Ectodermal cell (in vitro differentiated cells): Measurements from ENCODE around the gene TRABD2A.

ENCODE experiments used
- H3K27ac ChIP-seq: 2 replicates; pipeline ENCODE4 v1.7.0; 2013; ENCODE audit warnings: mild to moderate bottlenecking, low read depth, low read length; ENCODE audit not compliant: insufficient read depth, poor library complexity, severe bottlenecking
- H3K27me3 ChIP-seq: 2 replicates; pipeline ENCODE4 v1.7.0; 2013; ENCODE audit warnings: mild to moderate bottlenecking, low read length; ENCODE audit not compliant: insufficient read depth, control insufficient read depth, poor library complexity, severe bottlenecking
- H3K36me3 ChIP-seq: one replicate; pipeline ENCODE4 v1.7.0; 2013; ENCODE audit warnings: low read length; ENCODE audit not compliant: control insufficient read depth, insufficient read depth
- H3K4me1 ChIP-seq: one replicate; pipeline ENCODE4 v1.7.0; 2013; ENCODE audit warnings: low read length; ENCODE audit not compliant: control insufficient read depth, insufficient read depth
- H3K4me3 ChIP-seq: 2 replicates; pipeline ENCODE4 v1.7.0; 2013; ENCODE audit warnings: low read depth, low read length, control low read depth; ENCODE audit not compliant: insufficient read depth
- H3K9me3 ChIP-seq: 2 replicates; pipeline ENCODE4 v1.7.0; 2013; ENCODE audit warnings: mild to moderate bottlenecking, low read length, moderate library complexity; ENCODE audit not compliant: control insufficient read depth
- WGBS, 2 experiments: methylation state at CpG; one replicate each; pipeline ENCODE4 v1.1.7; 2013; ENCODE audit warnings: missing lambda C conversion rate in 2 of 2; 5-methylcytosine and 5-hydroxymethylcytosine counted together

The TRABD2A gene

GRCh38 chr2:84891355-84892010 lies 10.6 kb upstream of the TRABD2A start:
- Histone ChIP-seq H3K36me3 (no peaks in the 10 kb centered on the region), H3K4me3 (no peak overlapping the region), H3K27me3 (no peaks in the 10 kb centered on the region), H3K4me1 (no peaks in the 10 kb centered on the region), H3K9me3 (no peaks in the 10 kb centered on the region), H3K27ac (no peak overlapping the region)
- 93 to 96% methylated on average over 12 of the region's 12 CpGs for WGBS, 2 experiments

GRCh38 chr2:84889332-84889731 lies 8.4 kb upstream of the TRABD2A start:
- no peaks in the 10 kb centered on the region for H3K36me3 ChIP-seq
- H3K27me3 ChIP-seq = no peaks in the 10 kb centered on the region
- H3K4me3 ChIP-seq = no peak overlapping the region
- WGBS, 2 experiments = 84 to 92% methylated on average over 2 of the region's 2 CpGs
- no peak overlapping the region for H3K27ac ChIP-seq
- H3K9me3 ChIP-seq = no peaks in the 10 kb centered on the region
- no peaks in the 10 kb centered on the region for H3K4me1 ChIP-seq

- H3K4me3 ChIP-seq = no peak overlapping the region
- WGBS, 2 experiments = 90 to 91% methylated on average over 6 of the region's 6 CpGs
- peaks cover 4% of the 10 kb centered on the region for H3K27me3 ChIP-seq
- H3K4me1 ChIP-seq = no peaks in the 10 kb centered on the region
- no peaks in the 10 kb centered on the region for H3K36me3 ChIP-seq
- H3K27ac ChIP-seq = no peak overlapping the region
- H3K9me3 ChIP-seq = no peaks in the 10 kb centered on the region
These were observed 7.8 kb upstream of the TRABD2A start for GRCh38 chr2:84888401-84889276.

GRCh38 chr2:84886791-84887190 lies 5.9 kb upstream of the TRABD2A start:
- WGBS, 2 experiments = 91 to 93% methylated on average over 6 of the region's 6 CpGs
- Histone ChIP-seq H3K4me3 (no peak overlapping the region), H3K9me3 (no peaks in the 10 kb centered on the region), H3K4me1 (no peaks in the 10 kb centered on the region), H3K27me3 (peaks cover 22% of the 10 kb centered on the region), H3K27ac (no peak overlapping the region), H3K36me3 (no peaks in the 10 kb centered on the region)

GRCh38 chr2:84885111-84885510 lies 4.2 kb upstream of the TRABD2A start:
- Histone ChIP-seq H3K27me3 (peaks cover 39% of the 10 kb centered on the region), H3K36me3 (no peaks in the 10 kb centered on the region), H3K27ac (no peak overlapping the region), H3K4me1 (no peaks in the 10 kb centered on the region), H3K9me3 (no peaks in the 10 kb centered on the region), H3K4me3 (no peak overlapping the region)
- WGBS, 2 experiments = 93 to 97% methylated on average over 2 of the region's 2 CpGs

- Histone ChIP-seq H3K36me3 (no peaks in the 10 kb centered on the region), H3K27me3 (peaks cover 46% of the 10 kb centered on the region), H3K4me1 (no peaks in the 10 kb centered on the region), H3K4me3 (no peak overlapping the region), H3K9me3 (no peaks in the 10 kb centered on the region), H3K27ac (no peak overlapping the region)
These were observed 3.6 kb upstream of the TRABD2A start for GRCh38 chr2:84884449-84884848.

- Histone ChIP-seq H3K4me1 (no peaks in the 10 kb centered on the region), H3K27me3 (peaks cover 60% of the 10 kb centered on the region), H3K4me3 (no peak overlapping the region), H3K27ac (no peak overlapping the region), H3K9me3 (no peaks in the 10 kb centered on the region), H3K36me3 (no peaks in the 10 kb centered on the region)
- 79 to 89% methylated on average over 3 of the region's 4 CpGs for WGBS, 2 experiments
These were observed 2.1 kb upstream of the TRABD2A start for GRCh38 chr2:84882775-84883550.

GRCh38 chr2:84882414-84882738 lies 1.5 kb upstream of the TRABD2A start:
- Histone ChIP-seq H3K27me3 (peaks cover 66% of the 10 kb centered on the region), H3K4me3 (no peak overlapping the region)

GRCh38 chr2:84881581-84882413 lies 913 bp upstream of the TRABD2A start:
- H3K27me3 ChIP-seq = peaks cover 71% of the 10 kb centered on the region

More at GRCh38 chr2:84882414-84882738, 1.5 kb upstream of the TRABD2A start:
- WGBS, 2 experiments = 45 to 52% methylated on average over 3 of the region's 3 CpGs
- Histone ChIP-seq H3K9me3 (no peaks in the 10 kb centered on the region), H3K4me1 (no peaks in the 10 kb centered on the region), H3K27ac (no peak overlapping the region), H3K36me3 (no peaks in the 10 kb centered on the region)

More at GRCh38 chr2:84881581-84882413, 913 bp upstream of the TRABD2A start:
- H3K27ac ChIP-seq = no peak overlapping the region
- peak overlapping the region; percentile 30 for H3K4me3 ChIP-seq
- 2 to 3% methylated on average over 29 of the region's 29 CpGs for WGBS, 2 experiments
- H3K4me1 ChIP-seq = no peaks in the 10 kb centered on the region
- H3K36me3 ChIP-seq = no peaks in the 10 kb centered on the region
- no peaks in the 10 kb centered on the region for H3K9me3 ChIP-seq
